Esophagus squamous epithelium (tissue), 5 donors: ENCODE measurements around the gene PTPN18. TPM values are rescaled to one million over a fixed set of nuclear protein-coding genes. Genes with fewer than 3 reads are reported as not detected.
A peak's percentile ranks its signal among the peaks of the same experiment; 100 is the strongest.
"Not testable (repeated sequence)": the region's sequence is repeated elsewhere in the genome, so short reads cannot be mapped to it uniquely, and the experiment has no call there.

Source experiments
- DNase-seq: peaks from one replicate; lab custom pipeline; 2025; lab: John Stamatoyannopoulos, UW
- H3K27ac ChIP-seq, 4 donors: fragments of 200-600 bp; sonication (generic); one replicate each; pipeline ENCODE4 v1.5.1; 2016 to 2019; ENCODE audit warnings: mild to moderate bottlenecking in 1 of 4
- H3K27me3 ChIP-seq, 4 donors: fragments of 200-600 bp; sonication (generic); 1 replicate in 3 of 4; 2 replicates in 1 of 4; pipeline versions ENCODE4 v1.5.1 to v1.6.0; 2017 to 2021; ENCODE audit warnings: antibody characterized with exemption in 1 of 4
- H3K36me3 ChIP-seq, 3 donors: fragments of 200-600 bp; sonication (generic); one replicate each; pipeline ENCODE4 v1.5.1; 2016 to 2019
- H3K4me1 ChIP-seq, 3 donors: fragments of 200-600 bp; sonication (generic); one replicate each; pipeline ENCODE4 v1.5.1; 2017 to 2019
- H3K4me3 ChIP-seq, 4 donors: fragments of 200-600 bp; sonication (generic); 1 replicate in 3 of 4; 2 replicates in 1 of 4; pipeline ENCODE4 v1.5.1; 2016 to 2019; ENCODE audit warnings: mild to moderate bottlenecking in 2 of 4, moderate library complexity in 1 of 4
- H3K9me3 ChIP-seq, 3 donors: fragments of 200-600 bp; sonication (generic); one replicate each; pipeline ENCODE4 v1.5.1; 2016 to 2019
- POLR2A ChIP-seq, 4 donors: fragments of 450-650 bp; IDR thresholded peaks; one replicate each; pipeline ENCODE4 v1.6.1; 2017; ENCODE audit warnings: antibody characterized with exemption in 4 of 4, mild to moderate bottlenecking in 4 of 4, moderate library complexity in 3 of 4
- WGBS, 2 donors: methylation state at CpG; one replicate each; pipeline ENCODE4 v1.1.5; 2018; 5-methylcytosine and 5-hydroxymethylcytosine counted together
- intact Hi-C: fragments of 100-400 bp; cut with DNase I; formaldehyde crosslinking; loops from one replicate; pipeline ENCODE4 v1.15.0; 2022
- small RNA-seq, 4 donors: library from RNA; depleted of rRNA; stranded (forward); fragments of <200 nt; gene quantifications; one replicate each; pipeline ENCODE3, GENCODE V24; 2016
- total RNA-seq, 4 donors: library from RNA; depleted of rRNA; stranded (reverse); fragments of >200 nt; gene quantifications; one replicate each; pipeline ENCODE4 v1.1.0, GENCODE V29; 2016
- TF ChIP-seq, protein P1 (sequence below), 6 experiments: fragments of 450-650 bp in 4 of 6; fragments of 200-600 bp in 2 of 6; sonication (generic) in 2 of 6; IDR thresholded peaks; one replicate each; pipeline ENCODE4 v1.5.1; 2016 to 2019; ENCODE audit warnings: antibody characterized with exemption in 6 of 6, mild to moderate bottlenecking in 4 of 6, moderate library complexity in 4 of 6
- donor health status: DM: yes; HTN: yes; CAD: no.

PTPN18 gene
- total RNA-seq, 4 donors from 2014 or later, result 26.8 to 43.6 (median 35.5) TPM

DNA sequence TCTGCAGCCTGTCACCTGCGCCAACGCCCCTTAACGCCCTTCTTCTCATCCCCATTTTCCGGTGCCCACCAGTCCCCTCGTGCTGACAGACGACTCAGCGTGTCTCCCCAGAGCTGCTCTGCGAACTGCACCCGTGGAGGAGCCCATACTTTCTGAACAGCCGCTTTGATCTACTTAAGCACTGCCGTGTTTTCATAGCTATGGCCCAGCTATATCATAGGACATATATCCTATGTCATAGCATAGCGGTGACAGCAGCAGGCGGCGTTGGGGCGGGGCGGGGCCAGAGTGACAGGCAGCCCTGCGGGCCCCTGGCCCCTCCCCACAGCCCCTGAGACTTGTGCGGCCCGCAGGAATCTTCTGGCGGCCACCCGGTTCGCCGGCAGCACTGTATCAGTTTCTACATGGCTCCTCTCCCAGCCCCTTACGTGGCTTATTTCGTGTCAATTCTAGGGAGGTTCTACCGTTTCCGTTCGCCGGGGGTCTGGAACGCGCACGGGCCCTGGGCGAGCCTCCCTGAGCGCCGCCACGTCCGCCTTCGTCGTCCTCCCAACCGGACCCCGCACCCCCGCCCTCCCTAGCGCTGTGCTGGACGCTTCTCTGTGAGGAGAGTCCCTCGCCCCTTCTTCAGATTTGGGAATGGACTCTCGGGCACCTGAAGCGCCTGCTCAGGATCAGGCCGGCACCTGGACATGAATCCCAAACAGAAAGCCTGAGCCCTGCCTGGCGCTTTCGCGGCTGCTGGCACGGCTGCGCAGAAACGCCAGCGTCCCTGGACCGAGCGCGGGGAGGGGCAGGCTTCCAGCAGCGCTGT is 35.4 kb downstream of the PTPN18 start:
- Histone ChIP-seq H3K4me1 (peaks cover 11 to 40% (median 14%) of the 10 kb centered on the region in 3 donors), H3K4me3 (peak overlapping the region; percentile 68 to 75 (median 73)), H3K36me3 (no peaks in the 10 kb centered on the region), H3K27ac (peak overlapping the region; percentile 87 to 92 (median 88)), H3K9me3 (no peaks in the 10 kb centered on the region), H3K27me3 (peaks cover 0 to 5% (median 0%) of the 10 kb centered on the region in 4 donors)
- WGBS, 2 donors, result 1 to 6% methylated on average over 19 to 40 of the region's 59 CpGs
- DNase-seq, result peak; percentile 24
- peak in 1 of 4 donors; percentile 41 for TF ChIP-seq POLR2A (IDR thresholded peaks at IDR 0.05)
- TF ChIP-seq, protein P1, sequence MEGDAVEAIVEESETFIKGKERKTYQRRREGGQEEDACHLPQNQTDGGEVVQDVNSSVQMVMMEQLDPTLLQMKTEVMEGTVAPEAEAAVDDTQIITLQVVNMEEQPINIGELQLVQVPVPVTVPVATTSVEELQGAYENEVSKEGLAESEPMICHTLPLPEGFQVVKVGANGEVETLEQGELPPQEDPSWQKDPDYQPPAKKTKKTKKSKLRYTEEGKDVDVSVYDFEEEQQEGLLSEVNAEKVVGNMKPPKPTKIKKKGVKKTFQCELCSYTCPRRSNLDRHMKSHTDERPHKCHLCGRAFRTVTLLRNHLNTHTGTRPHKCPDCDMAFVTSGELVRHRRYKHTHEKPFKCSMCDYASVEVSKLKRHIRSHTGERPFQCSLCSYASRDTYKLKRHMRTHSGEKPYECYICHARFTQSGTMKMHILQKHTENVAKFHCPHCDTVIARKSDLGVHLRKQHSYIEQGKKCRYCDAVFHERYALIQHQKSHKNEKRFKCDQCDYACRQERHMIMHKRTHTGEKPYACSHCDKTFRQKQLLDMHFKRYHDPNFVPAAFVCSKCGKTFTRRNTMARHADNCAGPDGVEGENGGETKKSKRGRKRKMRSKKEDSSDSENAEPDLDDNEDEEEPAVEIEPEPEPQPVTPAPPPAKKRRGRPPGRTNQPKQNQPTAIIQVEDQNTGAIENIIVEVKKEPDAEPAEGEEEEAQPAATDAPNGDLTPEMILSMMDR (IDR thresholded peaks at IDR 0.05), result no peak
- intact Hi-C loops, result no loop called here

DNA sequence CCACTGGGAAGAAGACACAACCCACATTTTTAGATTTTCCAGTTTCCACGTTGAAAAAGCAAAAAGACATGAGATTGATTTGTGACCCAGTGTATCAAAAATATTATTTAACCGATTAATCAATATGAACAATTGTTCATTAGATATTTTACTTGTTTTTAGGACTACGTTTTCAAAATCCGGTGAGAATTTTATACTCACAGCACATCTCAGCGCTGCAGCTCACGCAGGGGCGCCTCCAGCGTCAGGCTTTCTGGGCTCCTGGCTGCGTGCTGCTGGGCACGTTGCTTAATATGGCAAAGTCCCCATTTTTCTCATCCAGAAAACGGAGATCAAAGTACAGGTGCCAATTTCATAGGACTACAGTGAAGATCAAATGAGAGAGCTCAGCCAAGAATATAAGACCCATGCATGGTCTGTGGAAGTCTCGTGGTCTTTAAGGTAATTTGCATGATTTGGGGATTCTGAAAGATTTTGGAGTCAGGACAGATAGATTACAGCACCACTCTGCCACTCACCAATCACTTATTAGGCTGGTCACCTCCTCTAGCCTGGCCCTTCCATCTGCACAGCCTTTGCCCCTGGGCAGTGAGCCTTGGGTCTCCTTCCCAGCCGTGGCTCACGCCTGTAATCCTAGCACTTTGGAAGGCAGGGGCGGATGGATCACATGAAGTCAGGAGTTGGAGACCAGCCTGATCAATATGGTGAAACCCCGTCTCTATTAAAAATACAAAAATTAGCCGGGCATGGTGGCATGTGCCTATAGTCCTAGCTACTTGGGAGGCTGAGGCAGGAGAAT is 36.2 kb downstream of the PTPN18 start:
- intact Hi-C loops, result no loop called here
- WGBS, 2 donors, result 16 to 22% methylated on average over 15 to 17 of the region's 17 CpGs
- H3K27me3 ChIP-seq, result peaks cover 0 to 10% (median 0%) of the 10 kb centered on the region in 4 donors
- no peaks in the 10 kb centered on the region for H3K9me3 ChIP-seq
- no peaks in the 10 kb centered on the region for H3K36me3 ChIP-seq
- TF ChIP-seq, protein P1 (IDR thresholded peaks at IDR 0.05), result no peak
- no peak for TF ChIP-seq POLR2A (IDR thresholded peaks at IDR 0.05)
- no peak for DNase-seq
- peaks cover 11 to 32% (median 14%) of the 10 kb centered on the region in 3 donors for H3K4me1 ChIP-seq
- peak overlapping the region; percentile 68 to 75 (median 73) for H3K4me3 ChIP-seq
- H3K27ac ChIP-seq, result peak overlapping the region; percentile 87 to 92 (median 88)

DNA sequence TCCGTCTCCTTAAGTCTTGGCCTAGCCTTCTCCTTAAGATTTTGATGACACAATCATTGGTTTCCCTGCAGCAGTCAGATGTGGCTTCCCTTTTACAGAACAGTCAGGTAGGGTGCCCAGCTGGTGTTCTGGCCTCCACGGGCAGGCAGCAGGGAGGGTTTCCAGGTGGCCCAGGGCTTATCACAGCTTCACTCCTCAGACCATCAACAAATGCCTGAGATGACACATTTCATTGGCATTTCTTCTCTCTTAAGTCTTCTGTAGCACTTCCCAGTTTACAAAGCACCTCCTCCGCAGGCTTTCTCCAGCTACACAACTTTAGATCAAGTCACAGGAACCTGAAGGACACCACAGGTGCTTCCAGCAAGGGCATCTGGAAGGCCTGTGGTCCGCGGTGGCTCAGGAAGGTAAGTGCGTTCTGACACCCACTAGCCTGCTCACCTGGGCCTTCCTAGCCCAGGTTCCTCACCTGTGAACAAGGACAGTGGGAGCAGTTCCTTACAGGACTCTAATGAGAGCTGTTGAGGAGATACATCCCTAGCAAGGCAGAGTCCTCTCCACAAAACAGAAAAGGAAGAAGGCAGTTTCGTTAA is 37.6 kb downstream of the PTPN18 start:
- TF ChIP-seq, protein P1 (IDR thresholded peaks at IDR 0.05), result no peak
- no peak for TF ChIP-seq POLR2A (IDR thresholded peaks at IDR 0.05)
- Histone ChIP-seq H3K4me1 (peaks cover 11 to 22% (median 14%) of the 10 kb centered on the region in 3 donors), H3K9me3 (no peaks in the 10 kb centered on the region), H3K36me3 (no peaks in the 10 kb centered on the region), H3K27me3 (peaks cover 0 to 13% (median 0%) of the 10 kb centered on the region in 4 donors), H3K4me3 (no peak overlapping the region), H3K27ac (no peak overlapping the region)
- whole genome bisulfite sequencing, 2 donors, result 84 to 96% methylated on average over 6 to 7 of the region's 7 CpGs
- no peak for DNase-seq
- intact Hi-C loops, result no loop called here

DNA sequence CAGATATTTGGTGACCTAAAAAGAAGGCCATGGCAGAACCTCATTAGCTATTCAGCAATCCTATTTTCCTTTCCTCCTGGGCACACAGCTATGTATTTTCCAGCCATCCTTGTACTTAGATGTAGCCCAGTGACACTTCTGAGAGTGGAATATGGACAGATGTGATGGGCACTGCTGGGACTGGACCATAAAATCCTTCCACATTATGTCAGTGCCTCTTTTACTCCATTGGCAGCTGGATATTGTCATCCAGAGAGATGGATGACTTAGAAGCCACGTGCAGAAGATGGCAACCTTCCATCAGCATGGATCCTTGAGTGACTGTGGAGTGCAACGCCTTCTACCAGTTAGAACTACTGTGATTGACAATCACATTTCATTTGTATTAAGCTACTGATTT is 50.4 kb downstream of the PTPN18 start:
- H3K27ac ChIP-seq, H3K4me3 ChIP-seq, H3K27me3 ChIP-seq, DNase-seq, H3K4me1 ChIP-seq, H3K9me3 ChIP-seq, H3K36me3 ChIP-seq, intact Hi-C loops: not testable (repeated sequence)
- no CpG with 5 or more reads among the region's 2 CpGs for WGBS, 2 donors

DNA sequence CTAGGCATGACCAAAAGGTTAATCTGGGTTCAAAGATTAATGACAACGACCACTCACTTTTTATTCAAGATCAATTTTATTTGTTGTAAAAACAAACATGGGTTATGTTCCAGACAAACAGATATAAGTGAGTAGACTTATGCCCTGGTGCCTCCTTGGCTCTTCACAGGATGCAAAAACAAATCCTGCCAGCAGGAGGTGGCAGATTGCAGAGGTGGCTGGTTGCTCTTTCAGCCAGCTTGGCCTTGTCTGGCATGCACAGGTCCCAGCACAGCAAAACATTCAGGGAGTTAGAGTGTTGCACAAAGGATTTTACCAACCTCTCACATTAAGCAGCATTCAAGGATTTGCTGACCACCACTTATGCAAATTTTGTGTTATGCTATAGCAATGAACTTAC is 60.8 kb downstream of the PTPN18 start:
- H3K4me1 ChIP-seq, H3K36me3 ChIP-seq, H3K27ac ChIP-seq, DNase-seq, H3K9me3 ChIP-seq, H3K4me3 ChIP-seq, intact Hi-C loops, H3K27me3 ChIP-seq: not testable (repeated sequence)
- 75% methylated on average over 1 of the region's 1 CpG; no CpG with 5 or more reads in 1 of the 2 donors for WGBS, 2 donors

DNA sequence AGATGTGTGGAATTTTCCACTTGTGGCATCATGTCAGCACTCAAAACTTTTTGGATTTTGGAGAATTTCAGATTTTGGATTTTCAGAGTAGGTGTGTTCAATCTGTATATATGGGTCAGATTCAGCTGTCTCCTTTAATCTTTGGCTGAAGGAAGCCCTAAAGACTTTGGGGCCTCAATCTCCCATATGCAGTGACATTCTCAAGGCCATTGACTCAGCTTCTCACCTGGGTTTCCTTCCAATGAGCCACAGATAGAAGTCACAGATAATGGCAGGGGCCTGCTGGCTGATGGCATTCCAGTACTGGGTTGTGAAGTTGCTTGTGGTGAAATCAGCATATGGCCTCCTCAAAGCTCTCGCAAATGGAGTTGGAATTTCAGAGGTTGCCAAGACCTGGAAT is 63.0 kb downstream of the PTPN18 start:
- 86% methylated on average over 1 of the region's 1 CpG; no CpG with 5 or more reads in 1 of the 2 donors for WGBS, 2 donors
- H3K4me1 ChIP-seq, H3K4me3 ChIP-seq, H3K27ac ChIP-seq, H3K36me3 ChIP-seq, intact Hi-C loops, H3K27me3 ChIP-seq, DNase-seq, H3K9me3 ChIP-seq: not testable (repeated sequence)

Small RNA genes lying within 50 kb of the gene (small RNA-seq; reads per million reads assigned to genes)
- gene AC132479.1, result 0 reads per million in 4 donors

Other genes starting within 250 kb of the PTPN18 start
- gene POTEF, start 226.8 kb upstream of the PTPN18 start, total RNA-seq, result not detected
- 1 to 10 TPM in 1 of 4 donors, under 1 TPM in 3; 0.31 to 4.4 (median 0.70) TPM for gene CCDC74B, start 210.9 kb upstream of the PTPN18 start, total RNA-seq
- gene SMPD4, start 174.5 kb upstream of the PTPN18 start, total RNA-seq, result 10 to 100 TPM; 34.1 to 50.6 (median 40.6) TPM
- gene MZT2B, start 173.8 kb upstream of the PTPN18 start, total RNA-seq, result 100 to 1,000 TPM in 3 of 4 donors, 10 to 100 TPM in 1; 97.4 to 180 (median 142) TPM
- gene TUBA3E, start 157.6 kb upstream of the PTPN18 start, total RNA-seq, result not detected
- 100 to 1,000 TPM in 2 of 4 donors, 10 to 100 TPM in 2; 69.2 to 112 (median 91.2) TPM for gene IMP4, start 13.2 kb upstream of the PTPN18 start, total RNA-seq
- not detected for gene POTEI, start 153.3 kb downstream of the PTPN18 start, total RNA-seq
- not detected for gene CFC1B, start 165.2 kb downstream of the PTPN18 start, total RNA-seq
- not detected for gene CFC1, start 243.5 kb downstream of the PTPN18 start, total RNA-seq